T-helper 1 cell (primary cell): ENCODE data around the gene RD3L.
"Not testable (repeated sequence)": the region's sequence is repeated elsewhere in the genome, so short reads cannot be mapped to it uniquely, and the experiment has no call there.

Experiments used
- DNase-seq, 5 donors: peaks; one replicate each; pipeline ENCODE4 v3.0.0-alpha.2; 2012 to 2020

Gene RD3L

DNA sequence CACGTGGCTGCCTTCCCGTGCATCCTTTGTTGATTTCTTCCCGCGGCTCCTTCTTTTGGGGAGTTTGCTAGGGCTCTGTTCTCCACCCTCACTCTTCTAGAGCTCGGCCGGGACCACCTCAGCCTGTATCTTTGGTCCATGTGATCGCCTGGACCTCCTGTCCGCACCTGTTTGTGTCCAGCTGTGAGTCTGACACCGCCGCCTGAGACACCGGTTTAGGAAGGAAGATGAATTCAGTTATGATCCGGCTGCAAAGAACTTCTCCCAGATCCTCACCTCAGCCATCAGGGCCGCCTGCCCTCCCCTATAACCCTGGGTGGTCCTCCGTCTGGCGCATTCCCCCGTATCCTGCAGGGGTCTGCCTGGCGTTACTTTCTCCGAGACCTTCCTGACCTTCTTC is 14.8 kb downstream of the RD3L start:
- DNase-seq, result no peak

DNA sequence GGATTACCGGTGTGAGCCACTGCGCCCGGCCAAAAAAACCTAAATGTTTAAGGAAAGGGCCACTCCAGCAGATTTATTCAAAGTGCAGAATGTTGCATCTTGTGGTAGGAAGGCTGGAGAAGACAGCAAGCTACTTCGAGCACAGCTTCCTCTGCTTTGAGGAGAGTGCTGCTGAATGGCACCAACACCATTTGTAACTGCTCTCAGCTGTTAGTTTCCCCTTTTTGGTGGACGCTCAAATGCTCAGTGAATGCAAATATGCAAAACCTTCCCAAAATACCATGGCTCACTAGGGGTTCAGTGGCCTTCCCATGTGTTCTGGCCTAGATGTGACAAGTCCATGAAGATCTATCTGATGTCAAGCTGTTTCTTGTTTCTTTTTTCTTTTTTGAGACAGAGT is 17.0 kb downstream of the RD3L start:
- DNase-seq, result no peak

DNA sequence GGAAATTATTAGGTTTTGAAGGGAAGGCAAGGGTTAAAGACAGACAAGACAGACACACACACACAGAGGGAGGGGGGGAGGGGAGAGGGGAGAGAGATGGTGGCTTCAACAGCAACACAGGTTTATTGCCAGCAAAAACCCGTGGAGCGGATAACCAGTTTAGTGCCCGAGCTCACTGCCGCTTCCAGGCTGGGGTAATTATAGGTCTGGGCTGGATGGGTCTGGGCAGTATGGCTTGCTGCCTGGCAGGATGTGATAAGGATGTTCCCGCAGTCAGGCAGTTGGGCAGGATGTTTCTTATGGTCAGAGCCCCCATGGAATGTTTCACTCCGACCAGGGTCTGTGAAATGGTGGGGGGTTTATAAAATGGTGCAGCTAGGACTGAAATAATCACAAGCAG is 18.5 kb downstream of the RD3L start:
- no peak for DNase-seq

DNA sequence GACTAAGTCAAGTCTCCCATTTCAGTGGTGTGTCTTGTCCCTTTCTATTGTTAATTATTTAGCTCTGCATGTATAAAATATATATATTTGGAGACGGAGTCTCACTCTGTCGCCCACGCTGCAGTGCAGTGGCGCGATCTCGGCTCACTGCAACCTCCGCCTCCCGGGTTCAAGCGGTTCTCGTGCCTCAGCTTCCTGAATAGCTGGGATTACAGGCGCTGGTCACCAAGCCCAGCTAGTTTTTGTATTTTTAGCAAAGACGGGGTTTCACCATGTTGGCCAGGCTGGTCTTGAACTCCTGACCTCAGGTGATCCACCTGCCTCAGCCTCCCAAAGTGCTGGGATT is 20.5 kb downstream of the RD3L start:
- not testable (repeated sequence) for DNase-seq

DNA sequence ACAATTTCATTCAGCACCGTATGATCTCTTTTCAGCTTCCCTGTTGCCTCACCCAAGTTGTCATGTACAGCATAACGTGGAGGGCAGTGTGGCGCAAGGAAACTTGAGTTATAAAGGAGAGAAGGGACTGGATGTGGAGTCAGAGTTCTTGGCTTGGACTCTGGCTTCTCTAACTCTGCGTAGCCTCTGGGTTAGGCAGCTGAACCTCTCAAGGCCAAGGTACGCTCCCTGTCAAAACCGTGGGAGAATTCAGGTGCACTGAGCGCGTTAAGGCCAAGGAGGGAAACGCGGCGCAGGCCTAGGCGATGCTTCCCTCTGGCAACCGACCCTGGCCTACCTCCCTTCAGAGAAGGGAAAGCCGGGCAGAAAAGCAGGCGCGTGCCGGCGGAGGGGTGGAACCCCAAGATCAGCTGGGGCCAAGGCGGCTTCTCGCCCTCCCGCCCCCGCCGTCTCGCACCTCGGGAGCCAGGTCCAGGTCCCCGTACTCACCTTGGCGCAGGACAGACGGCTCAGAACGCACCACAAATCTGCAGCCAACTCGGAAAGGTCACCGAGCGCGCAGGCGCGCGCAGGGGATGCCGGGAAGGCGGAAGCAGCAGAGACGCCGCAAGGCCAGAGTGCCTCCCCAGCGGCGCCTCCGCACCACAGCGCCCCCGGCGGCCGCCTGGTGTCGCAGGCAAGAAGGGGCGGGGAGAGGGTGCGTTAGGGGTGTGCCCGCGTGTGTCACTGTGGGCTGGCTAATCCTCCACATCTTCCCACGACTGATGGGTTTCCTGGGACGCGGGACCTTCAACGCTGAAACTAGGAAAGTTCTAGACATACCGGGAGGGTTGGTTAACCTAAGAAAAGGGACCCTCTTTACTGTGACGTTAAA is 21.1 kb downstream of the RD3L start:
- DNase-seq, result peak; percentile 91 to 95 (median 91)

DNA sequence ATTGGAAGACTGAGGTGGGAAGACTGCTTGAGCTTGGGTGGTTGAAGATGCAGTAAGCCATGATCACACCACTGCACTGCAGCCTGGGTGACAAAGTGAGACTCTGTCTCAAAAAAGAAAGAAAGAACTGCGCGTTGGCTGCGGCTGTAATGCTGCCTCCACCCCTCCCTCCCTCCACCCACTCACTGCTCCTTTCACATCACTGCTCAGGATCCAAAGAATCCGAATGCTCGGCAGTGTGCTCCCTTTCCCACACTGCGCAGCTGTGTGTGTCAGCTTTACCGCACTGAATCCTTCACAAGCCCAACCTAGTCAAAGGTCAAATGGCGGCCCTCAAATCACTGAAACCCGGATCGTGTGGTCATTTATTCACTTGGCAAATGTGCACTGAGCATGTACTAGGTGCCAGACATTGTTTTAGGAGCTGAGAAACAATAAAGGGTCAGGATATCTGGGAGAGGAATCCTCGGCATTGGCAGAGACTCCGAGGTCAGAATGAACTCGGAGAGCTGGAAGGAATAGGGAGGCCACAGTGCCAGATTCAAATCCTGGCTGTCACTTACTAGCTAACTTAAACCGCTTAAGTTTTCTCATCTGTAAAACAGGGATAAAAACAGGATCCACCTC is 25.6 kb downstream of the RD3L start:
- DNase-seq, result no peak

DNA sequence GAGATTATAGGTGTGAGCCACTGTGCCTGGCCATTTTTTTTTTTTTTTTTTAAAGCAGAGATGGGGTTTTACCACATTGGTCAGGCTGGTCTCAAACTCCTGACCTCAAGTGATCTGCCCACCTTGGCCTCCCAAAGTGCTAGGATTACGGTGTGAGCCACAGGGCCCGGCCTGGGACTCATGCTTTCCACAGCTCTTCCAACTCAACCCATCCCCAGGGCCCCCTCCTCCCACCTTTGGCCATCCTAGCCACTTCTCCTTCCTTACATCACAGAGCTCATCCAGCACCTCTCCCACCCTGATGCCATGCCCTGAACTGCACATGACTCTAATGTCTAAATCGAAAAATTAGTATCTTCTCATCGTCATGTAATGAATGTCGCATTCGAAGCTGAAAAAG is 26.7 kb downstream of the RD3L start:
- no peak for DNase-seq

DNA sequence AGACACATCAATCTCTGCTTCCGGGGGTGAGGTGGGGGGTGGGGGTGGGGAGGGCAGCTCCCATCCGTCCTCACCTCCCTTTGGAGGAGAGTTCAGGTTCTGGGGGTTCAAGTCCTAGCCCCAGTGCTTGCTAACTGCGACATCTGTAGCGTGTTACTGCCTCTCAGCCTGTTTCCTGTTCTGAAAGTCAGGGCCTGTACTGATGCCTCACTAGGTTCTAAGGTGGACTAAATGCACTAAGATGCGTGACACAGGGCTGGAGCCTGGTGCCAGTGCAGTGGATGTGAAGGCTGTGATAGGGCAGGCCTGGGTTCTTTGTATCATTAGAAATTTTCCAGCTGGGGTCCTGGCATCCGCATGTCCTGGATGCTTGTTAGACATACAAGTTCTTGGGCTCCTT is 31.3 kb downstream of the RD3L start:
- no peak for DNase-seq

DNA sequence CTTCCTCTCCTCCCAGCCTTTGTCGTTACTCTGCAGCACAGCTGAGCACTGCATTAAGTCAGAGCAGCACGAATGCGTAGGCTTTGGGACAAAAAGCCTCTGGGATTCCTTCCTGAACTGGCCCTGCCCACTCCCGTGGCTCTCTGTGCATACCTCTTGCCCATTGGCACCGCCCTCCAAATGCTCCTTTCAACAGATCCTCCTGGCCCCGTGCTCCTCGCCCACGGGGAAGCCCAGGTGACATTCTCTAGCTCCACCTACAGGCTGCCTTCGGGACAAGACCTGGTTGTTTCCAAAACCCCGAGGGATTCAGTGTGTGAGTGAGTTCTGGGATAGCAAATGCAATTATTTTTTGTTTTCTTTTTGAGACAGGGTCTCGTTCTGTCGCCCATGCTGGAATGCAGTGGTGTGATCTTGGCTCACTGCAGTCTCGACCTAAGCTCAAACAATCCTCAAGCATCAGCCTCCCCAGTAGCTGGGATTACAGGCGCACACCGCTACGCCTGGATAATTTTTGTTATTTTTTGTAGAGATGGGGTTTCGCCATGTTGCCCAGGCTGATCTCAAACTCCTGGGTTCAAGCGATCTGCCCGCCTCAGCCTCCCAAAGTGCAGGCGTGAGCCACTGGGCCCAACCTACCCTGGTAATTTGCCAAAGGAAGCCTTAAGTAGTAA is 31.9 kb downstream of the RD3L start:
- peak; percentile 32 to 71 (median 57) for DNase-seq

DNA sequence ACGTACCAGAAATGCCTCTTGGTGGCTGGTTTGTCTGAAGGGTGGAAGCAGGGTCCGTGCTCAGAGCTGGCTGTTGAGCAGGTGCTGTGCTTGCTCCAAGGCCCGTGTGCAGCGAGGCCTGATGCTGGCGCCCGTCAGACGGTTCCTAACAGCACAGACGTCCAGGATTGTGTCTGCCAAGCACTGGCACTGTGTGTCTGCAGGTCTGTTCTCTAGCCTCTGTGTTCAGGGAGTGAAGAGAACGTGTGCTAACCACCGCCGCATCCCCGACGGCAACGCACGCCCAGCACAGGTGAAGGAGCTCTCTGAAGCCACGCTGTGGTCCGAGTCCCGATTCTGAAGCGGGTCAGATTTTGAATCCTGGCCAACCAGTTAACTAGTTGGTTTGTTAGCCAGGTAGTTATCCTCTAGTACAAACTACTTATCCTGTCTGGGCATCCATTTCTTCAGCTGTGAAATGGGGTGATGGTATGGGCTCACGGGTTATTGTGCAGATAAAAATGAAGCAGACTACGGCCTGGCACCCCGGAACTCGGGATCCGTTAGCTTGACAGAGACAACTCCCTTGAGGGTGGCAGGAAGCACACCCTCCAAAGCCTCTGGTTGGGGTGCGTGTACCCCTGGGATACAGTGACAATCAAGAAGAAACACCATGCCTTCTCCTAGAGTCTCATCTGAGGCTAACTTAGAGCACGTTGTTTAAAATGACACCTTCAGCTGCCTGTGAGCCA is 32.6 kb downstream of the RD3L start:
- DNase-seq, result no peak

DNA sequence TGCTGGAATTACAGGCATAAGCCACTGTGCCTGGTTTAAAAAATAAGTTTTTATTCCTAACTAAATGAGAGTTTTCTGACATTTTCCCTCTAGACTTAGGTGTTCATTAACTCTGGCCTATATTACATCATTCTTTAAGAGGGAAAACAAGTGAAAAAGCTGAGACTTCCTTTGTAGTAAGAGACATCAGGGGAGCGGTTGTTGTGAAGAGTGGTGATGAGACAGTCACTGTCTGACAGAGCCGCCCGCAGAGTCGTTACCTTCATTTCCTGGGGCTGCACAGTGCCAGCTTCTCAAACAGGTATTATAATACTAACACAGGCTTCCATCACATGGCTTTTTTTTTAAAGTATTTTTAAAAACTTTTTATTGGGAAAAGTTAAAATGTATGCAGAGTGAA is 33.7 kb downstream of the RD3L start:
- peak in 1 of 5 donors; percentile 27 for DNase-seq

DNA sequence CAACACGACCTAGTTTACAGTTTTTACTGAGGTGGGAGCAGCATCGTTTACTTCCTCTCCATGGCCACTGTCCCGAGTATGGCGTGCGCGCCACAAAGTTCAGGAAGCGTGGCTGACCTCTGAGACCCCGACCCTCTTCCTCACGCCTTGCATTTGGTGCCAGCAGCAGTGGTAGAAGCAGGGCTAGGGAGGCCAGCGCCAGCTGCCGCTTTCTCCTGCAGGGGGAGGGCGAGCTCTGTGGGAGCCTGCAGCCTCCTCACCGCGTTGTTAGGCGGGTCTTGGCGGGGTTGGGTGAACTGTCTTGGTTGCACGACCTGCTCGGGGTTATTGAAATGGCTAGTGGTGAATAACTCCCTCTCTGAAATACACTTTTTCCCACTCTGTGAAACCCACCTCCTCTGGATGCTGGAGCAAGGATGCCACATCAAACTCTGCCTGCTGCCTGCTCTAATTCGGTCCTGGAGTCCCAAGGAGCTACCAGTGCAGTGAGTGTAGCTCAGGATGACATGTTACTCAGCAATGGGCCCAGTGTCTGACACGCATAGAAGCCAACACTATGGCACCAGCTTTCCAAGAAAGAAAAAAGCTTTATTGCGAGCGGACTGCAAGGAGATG is 36.4 kb downstream of the RD3L start:
- DNase-seq, result no peak

DNA sequence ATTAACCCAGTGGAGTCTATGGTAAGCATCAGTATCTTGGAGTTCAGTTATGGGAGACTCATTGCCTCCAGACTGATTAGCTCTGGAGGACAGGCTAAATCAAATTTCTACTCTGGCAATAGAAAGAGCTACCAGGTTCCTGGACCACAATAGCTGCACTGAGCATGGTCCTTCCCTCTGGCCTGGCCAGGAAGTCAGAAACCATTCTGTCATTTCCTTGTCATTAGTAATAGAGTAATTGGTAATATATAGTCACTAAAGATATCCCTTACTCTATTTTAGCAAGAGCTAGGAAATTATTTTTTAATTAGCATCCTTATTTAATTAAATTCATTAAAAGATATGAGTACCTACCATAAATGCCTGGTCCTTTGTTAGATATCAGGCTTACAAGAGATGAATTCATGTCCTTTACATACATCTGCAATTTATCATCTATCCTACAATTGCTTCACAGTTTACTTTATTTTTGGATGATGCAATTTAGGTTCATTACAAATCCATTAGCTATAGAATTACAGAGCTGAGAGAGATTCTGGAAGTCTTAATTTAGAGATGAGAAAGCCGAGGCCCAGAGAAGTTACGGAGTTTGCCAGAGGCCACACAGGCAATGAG is 37.7 kb downstream of the RD3L start:
- no peak for DNase-seq

DNA sequence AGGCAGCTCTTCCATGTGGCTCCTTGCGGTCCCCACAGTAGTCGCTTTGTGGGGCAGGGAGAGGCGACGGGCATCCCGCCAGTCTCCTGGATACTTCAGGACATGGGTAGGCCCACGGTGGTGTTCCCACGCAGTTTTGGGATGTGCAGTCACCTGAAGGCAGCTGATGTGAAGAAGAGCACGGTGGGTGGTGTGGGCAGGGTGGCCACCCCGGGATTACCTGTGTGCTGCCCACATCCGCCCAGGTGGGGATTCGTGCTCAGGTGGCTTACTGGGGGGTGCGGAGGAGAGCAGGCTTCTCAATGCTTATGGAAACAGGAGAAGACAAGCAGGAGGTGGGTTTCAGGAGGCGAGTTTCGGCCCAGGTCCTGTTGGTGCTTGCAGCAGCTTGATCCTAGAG is 42.5 kb downstream of the RD3L start:
- no peak for DNase-seq

DNA sequence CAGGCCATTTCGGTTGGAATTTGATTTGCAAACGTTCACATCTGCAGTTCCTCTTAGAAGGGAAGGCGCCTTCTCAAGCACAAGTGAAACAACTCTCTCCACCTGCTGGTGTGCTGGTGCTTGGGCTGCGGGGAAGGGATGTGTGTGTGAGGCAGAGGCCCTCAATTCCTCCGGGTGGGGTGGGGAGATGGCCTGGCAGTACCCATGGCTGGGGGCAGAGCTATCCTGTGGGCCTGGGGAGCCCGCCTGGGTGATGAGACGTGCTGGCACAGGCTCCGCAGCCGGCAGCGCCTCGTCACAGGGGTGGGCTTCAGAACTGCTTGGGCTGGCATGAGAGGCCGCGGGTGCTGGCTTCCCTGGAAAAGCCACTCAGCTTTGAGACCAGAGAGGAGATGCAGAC is 43.0 kb downstream of the RD3L start:
- no peak for DNase-seq

DNA sequence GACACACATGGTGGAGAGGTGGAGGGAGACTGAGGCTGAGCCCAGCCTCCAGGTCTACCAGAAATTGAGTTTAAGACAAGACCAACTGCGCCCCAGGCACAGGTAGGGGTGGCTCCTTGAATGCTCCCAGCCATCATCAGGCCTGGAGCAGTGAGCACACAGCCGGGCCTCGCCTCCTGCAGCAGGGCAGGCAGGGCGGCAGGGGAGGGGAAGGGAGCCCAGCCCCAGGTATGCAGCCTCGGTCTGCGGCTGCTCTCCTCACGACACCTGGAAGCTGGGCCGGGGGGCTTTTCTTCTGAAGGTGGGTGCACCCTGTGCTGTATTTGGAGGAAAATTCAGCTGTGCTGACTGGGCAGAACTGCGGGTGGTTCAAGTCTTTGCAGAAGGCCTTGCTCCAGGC is 43.6 kb downstream of the RD3L start:
- DNase-seq, result no peak

DNA sequence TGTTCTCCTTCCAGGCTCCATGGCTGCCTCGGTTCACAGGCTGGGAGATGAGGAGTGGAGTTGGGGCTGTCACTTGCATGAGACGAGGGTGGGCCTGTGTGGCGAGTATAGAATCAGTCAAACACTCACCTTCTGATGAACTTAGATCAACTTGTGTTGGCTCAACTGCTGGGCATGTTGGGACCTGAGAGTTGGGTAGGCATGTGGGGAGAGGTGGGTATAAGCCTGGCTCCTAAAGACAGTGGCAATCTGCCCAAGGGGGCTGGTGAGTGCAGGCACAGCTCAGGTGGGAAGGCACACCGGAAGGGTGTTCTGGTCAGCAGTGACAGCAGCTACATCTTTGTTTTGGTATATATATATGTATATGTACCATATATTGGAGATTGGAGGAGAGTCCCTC is 44.1 kb downstream of the RD3L start:
- no peak for DNase-seq

DNA sequence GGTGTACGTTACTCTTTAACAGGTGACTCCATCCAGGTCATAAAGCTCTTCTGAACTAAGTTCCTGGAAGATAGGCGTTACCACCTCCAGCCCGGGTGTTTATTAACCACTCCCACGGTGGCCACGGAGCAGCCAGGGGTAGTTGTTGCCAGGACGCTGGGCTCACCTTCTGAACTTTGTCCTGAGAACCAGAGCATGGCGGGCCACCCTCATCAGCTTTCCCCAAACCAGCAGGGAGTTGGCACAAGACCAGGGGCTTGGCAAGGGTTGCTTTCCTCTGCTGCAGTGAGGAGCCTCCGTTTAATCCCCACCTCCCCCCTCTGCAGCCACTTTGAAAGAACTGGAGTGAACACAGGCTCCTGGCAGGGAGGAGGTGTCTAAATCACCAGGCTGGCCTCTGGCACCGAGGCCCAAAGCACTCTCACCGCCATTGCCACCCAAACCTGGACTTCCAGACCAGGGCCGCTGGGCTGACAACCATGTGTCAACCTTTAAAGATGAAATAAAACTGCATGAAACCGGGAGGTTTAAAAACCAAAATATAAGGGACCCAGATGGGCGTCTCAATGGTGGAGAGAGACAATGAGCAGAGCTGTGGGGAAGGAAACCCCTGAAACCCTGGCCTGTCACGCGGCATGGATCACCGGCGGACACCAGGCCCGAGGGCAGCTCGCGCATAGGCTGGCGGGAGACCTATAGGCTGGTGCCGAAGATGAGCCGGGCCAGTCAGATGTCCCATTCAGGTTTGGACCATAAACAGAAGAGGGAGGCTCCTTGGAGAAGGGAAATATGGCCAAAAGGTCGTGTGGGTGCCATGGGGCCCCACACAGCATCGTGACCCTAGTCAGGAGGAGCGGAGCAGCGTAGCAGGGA is 45.0 kb downstream of the RD3L start:
- DNase-seq, result no peak

DNA sequence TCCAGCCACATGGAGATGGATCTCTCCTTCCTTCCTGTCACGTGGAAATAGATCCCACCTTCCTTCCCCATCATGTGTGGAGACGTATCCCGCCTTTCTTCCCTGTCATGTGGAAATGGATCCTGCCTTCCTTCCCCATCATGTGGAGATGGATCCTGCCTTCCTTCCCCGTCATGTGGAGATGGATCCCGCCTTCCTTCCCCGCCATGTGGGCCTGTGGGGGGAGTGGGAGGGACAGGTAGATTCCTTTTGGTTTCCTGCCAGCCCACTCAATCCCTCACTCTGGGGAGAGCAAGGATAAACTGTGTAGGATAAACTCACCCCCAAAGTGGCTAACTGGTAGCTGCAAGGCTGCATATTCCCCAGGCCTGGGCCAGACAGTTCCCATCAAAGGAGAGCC is 45.8 kb downstream of the RD3L start:
- no peak for DNase-seq

DNA sequence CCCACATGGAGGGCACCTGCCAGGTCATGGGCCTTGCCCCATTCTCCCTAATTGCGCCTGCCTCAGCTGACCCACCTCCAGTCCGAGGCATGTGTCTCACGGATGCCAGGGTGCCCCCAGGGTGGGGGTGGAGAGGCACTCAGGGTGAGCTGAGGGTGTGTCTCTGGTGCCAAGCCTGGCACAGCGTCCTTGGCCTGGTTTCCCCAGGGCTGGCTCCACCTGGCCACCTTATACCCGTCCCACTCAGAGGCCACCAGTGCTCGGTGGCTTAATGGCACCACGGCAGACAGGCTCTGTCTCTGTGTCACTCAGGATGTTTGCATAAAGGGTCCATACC is 47.6 kb downstream of the RD3L start:
- DNase-seq, result no peak

DNA sequence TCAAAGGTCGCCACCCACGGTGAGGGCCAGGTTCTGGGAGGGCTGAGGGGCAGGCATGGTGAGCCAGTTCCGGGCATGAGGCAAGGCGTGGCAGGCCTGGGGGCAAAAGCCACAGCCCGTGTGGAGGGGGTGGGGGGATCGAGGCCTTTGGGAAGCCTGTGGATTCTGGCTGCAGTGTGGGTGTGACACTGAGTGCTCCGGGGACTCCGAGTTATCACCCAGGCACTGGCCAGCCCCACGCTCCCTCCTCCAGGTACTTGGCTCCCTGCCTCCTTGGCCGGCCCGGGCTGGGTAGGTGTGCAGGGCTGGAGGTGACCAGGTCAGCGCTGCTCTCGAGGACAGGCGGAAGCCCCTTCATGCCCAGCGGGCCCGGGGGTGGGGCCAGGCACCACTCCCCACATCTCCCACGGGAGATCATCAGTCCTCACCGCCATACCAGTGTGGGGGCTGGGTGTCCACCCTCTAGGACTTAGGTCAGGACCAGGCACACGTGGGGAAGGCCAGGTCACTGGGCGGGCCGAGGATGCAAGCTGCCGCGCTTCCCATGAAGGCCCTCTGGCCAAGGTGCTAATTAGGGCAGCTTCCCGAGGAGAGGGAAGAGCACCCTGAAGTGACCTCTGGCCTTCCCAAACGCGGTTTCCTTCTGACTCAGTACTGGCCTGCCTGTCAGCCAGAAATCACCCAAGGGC is 48.2 kb downstream of the RD3L start:
- DNase-seq, result no peak
